ENCODE measurements around the gene RBM47. TPM values are rescaled to one million over a fixed set of nuclear protein-coding genes. Genes with fewer than 3 reads are reported as not detected.
"Not testable (repeated sequence)": the region's sequence is repeated elsewhere in the genome, so short reads cannot be mapped to it uniquely, and the experiment has no call there.

RBM47 gene
- total RNA-seq, 1 donor = 0.72 TPM

GRCh38 chr4:40409835-40410234 is 219.8 kb downstream of the RBM47 start:
- no peak overlapping the region for H3K4me3 ChIP-seq (ENCODE audit: low read depth, low read length)
- TF ChIP-seq, protein P1, sequence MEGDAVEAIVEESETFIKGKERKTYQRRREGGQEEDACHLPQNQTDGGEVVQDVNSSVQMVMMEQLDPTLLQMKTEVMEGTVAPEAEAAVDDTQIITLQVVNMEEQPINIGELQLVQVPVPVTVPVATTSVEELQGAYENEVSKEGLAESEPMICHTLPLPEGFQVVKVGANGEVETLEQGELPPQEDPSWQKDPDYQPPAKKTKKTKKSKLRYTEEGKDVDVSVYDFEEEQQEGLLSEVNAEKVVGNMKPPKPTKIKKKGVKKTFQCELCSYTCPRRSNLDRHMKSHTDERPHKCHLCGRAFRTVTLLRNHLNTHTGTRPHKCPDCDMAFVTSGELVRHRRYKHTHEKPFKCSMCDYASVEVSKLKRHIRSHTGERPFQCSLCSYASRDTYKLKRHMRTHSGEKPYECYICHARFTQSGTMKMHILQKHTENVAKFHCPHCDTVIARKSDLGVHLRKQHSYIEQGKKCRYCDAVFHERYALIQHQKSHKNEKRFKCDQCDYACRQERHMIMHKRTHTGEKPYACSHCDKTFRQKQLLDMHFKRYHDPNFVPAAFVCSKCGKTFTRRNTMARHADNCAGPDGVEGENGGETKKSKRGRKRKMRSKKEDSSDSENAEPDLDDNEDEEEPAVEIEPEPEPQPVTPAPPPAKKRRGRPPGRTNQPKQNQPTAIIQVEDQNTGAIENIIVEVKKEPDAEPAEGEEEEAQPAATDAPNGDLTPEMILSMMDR (IDR thresholded peaks at IDR 0.05; ENCODE audit: insufficient read depth, low read length) = no peak
- peak; percentile 14 for DNase-seq (ENCODE audit: low read depth)

DNA sequence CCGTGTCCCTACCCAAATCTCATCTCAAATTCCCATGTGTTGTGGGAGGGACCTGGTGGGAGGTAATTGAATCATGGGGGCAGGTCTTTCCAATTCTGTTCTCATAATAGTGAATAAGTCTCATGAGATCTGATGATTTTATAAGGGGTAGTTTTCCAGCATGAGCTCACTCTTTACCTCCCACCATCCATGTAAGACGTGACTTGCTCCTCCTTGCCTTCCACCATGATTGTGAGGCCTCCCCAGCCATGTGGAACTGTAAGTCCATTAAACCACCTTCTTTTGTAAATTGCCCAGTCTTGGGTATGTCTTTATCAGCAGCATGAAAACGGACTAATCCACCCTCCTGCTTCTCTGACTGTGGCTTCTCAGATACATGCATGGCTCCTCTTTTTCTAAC is 222.2 kb downstream of the RBM47 start:
- DNase-seq (ENCODE audit: low read depth); H3K4me3 ChIP-seq (ENCODE audit: low read depth, low read length): not testable (repeated sequence)

DNA sequence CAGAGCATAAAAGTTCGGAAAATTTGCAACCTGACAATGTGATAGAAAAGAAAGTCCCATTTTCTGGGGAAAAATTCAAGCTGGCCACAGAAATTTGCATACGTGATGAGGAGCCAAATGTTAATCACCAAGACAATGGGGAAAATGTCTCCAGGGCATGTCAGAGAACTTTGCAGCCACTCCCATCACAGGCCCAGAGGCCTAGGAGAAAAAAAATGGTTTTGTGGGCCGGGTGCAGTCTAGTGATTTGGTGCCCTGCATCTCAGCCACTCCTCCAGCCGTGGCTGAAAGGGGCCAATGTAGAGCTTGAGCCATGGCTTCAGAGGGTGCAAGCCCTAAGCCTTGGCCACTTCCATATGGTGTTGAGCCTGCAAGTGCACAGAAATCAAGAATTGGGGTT is 223.3 kb downstream of the RBM47 start:
- TF ChIP-seq, protein P1 (IDR thresholded peaks at IDR 0.05; ENCODE audit: insufficient read depth, low read length) = no peak
- DNase-seq (ENCODE audit: low read depth) = no peak
- H3K4me3 ChIP-seq (ENCODE audit: low read depth, low read length) = no peak overlapping the region

GRCh38 chr4:40405193-40405592 is 224.5 kb downstream of the RBM47 start:
- TF ChIP-seq, protein P1 (IDR thresholded peaks at IDR 0.05; ENCODE audit: insufficient read depth, low read length) = no peak
- H3K4me3 ChIP-seq (ENCODE audit: low read depth, low read length) = no peak overlapping the region

DNA sequence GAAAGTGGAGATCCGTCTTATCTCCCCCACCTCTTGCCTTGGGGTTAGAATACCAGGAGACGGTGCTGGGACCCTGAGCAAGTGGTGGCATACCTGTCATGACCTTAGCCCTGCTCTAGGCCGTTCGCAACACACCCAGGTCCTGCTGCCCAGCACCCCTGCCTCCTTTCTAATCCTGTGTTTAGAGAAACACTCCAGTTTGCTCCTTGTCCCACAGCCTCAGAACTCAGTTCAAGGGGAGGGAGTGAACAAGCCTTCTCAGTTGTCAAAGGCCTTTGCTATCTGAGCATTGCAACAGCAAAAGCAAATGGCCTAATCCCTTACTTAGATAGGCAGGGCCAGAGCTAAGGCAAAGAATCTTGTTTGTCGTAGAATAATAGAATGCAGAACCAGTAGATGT is 226.6 kb downstream of the RBM47 start:
- no peak overlapping the region for H3K4me3 ChIP-seq (ENCODE audit: low read depth, low read length)
- TF ChIP-seq, protein P1 (IDR thresholded peaks at IDR 0.05; ENCODE audit: insufficient read depth, low read length) = no peak
- no peak for DNase-seq (ENCODE audit: low read depth)

More at GRCh38 chr4:40405193-40405592, 224.5 kb downstream of the RBM47 start:
- no peak for DNase-seq (ENCODE audit: low read depth)

- H3K4me3 ChIP-seq (ENCODE audit: low read depth, low read length) = no peak overlapping the region
- no peak for DNase-seq (ENCODE audit: low read depth)
- TF ChIP-seq, protein P1 (IDR thresholded peaks at IDR 0.05; ENCODE audit: insufficient read depth, low read length) = no peak
Observed at GRCh38 chr4:40402556-40402955, 227.1 kb downstream of the RBM47 start.

DNA sequence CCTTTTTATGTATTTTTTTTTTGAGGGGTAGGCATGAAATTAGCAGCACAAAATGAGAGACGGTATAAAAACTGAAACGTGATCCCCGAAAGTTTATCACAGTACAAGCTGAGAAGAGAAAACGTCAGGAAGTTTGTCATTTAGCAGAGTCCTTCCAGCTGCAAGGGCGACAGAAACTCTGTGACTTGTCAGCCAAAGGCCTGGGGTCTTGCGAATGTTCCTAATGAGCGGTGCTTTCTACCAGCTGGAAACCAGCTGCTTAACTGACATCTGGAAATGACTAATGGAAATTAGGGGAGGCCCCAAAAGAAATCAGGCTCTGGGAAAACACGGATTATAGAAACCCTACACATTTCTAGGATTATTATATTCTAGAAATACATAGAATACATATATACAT is 228.0 kb downstream of the RBM47 start:
- no peak overlapping the region for H3K4me3 ChIP-seq (ENCODE audit: low read depth, low read length)
- TF ChIP-seq, protein P1 (IDR thresholded peaks at IDR 0.05; ENCODE audit: insufficient read depth, low read length) = no peak
- no peak for DNase-seq (ENCODE audit: low read depth)

All from fibroblast of the aortic adventitia (primary cell).